ENCODE data around the gene RNF113A. TPM values are rescaled to one million over a fixed set of nuclear protein-coding genes. Genes with fewer than 3 reads are reported as not detected.
"Not testable (repeated sequence)": the region's sequence is repeated elsewhere in the genome, so short reads cannot be mapped to it uniquely, and the experiment has no call there.

The RNF113A gene
- polyA plus RNA-seq, 1 donor from 2014 or later, result 66.2 TPM

DNA sequence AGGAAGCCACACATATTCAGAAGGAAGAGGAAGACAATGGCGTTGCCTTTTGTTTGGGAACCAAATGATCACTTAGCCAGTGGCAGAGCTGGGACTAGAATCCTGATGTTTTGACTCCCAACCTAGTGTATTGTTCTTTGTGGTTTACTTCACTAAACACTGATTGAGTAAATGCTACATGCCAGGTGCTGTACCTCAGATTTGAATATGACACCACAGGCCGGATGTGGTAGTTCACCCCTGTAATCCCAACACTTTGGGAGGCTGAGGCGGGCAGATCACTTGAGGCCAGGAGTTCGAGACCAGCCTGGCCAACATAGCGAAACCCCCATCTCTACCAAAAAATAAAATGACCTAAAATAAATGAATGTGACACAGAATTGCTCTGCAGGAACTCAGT lies 8.5 kb upstream of the RNF113A start:
- Mint-ChIP-seq H3K9me3 (no peaks in the 10 kb centered on the region), H3K4me1 (peaks cover 8 to 13% (median 12%) of the 10 kb centered on the region in 3 donors), H3K4me3 (peak overlapping the region in 2 of 4 donors; percentile 62 to 73), H3K27me3 (peaks cover 2% of the 10 kb centered on the region), H3K27ac (peak overlapping the region; percentile 24 to 76 (median 27)), H3K36me3 (no peaks in the 10 kb centered on the region)

GRCh38 chrX:119878740-119879139 lies 7.2 kb upstream of the RNF113A start:
- H3K4me3 Mint-ChIP-seq, result no peak overlapping the region
- H3K27ac Mint-ChIP-seq, result no peak overlapping the region
- H3K9me3 Mint-ChIP-seq, result no peaks in the 10 kb centered on the region
- no peaks in the 10 kb centered on the region for H3K36me3 Mint-ChIP-seq
- peaks cover 2% of the 10 kb centered on the region for H3K27me3 Mint-ChIP-seq
- H3K4me1 Mint-ChIP-seq, result peaks cover 8 to 13% (median 12%) of the 10 kb centered on the region in 3 donors

- Mint-ChIP-seq H3K9me3 (peaks cover 0 to 1% (median 0%) of the 10 kb centered on the region in 3 donors), H3K27ac (peak overlapping the region; percentile 95 to 99 (median 99)), H3K36me3 (peaks cover 1% of the 10 kb centered on the region), H3K27me3 (no peaks in the 10 kb centered on the region), H3K4me3 (peak overlapping the region; percentile 96 to 98 (median 97)), H3K4me1 (peaks cover 6 to 22% (median 7%) of the 10 kb centered on the region in 3 donors)
Observed at GRCh38 chrX:119871245-119871598, 311 bp downstream of the RNF113A start.

DNA sequence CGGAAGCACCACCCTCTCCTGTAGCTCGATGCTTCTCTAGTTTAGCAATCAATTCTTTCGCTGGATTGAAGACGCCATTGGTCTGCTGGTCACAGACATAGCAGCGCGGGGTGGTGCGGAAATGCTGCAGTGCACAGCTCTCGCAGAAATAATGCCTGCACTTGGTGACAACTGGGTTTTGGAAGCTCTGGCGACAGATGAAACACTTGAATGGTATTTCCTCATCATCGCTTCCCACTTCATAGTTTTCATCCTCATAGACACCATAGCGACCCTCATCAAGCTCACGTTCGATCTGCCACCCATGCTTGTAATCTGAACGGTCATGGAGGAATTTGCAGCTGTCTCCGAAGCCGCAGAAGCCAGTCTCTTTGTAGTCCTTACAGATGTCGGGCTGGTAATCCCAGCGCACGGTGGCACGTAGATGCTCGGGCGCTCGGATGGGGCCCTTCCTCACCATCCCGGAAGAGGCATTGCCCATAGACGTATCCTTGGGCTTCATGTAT lies 854 bp downstream of the RNF113A start:
- Mint-ChIP-seq H3K27me3 (no peaks in the 10 kb centered on the region), H3K4me1 (peaks cover 6 to 22% (median 7%) of the 10 kb centered on the region in 3 donors), H3K4me3 (peak overlapping the region; percentile 96 to 98 (median 97)), H3K9me3 (peaks cover 0 to 1% (median 0%) of the 10 kb centered on the region in 3 donors), H3K27ac (peak overlapping the region; percentile 95 to 99 (median 99)), H3K36me3 (peaks cover 1% of the 10 kb centered on the region)

DNA sequence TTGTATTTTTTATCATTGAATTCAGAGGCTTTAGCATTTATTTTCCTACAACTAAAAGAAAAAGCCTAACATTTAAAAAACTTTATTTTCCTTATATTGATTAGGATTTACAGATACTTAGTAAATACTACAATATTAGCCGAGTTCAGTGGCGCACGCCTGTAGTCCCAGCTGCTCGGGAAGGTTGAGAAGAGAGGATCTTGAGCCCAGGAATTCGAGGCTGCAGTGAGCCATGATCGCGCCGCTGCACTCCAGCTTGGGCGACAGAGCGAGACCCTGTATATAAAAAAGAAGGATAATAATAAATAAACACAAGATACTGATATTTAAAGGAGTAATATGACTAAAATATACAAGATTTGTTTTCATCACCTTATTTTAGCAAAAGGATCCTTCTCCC lies 18.1 kb downstream of the RNF113A start:
- Mint-ChIP-seq H3K27me3 (no peaks in the 10 kb centered on the region), H3K4me3 (peak overlapping the region; percentile 98 to 99 (median 98)), H3K4me1 (peaks cover 9 to 13% (median 10%) of the 10 kb centered on the region in 3 donors), H3K9me3 (no peaks in the 10 kb centered on the region), H3K36me3 (no peaks in the 10 kb centered on the region), H3K27ac (peak overlapping the region; percentile 92 to 99 (median 99))

- Mint-ChIP-seq H3K4me3 (peak within 1 kb of the TSS; percentile 98 to 99 (median 98)), H3K27me3 (no peaks in the 10 kb centered on the region), H3K27ac (peak within 1 kb of the TSS; percentile 92 to 99 (median 99)), H3K4me1 (peaks cover 9 to 13% (median 10%) of the 10 kb centered on the region in 3 donors), H3K9me3 (no peaks in the 10 kb centered on the region), H3K36me3 (peaks cover 2% of the 10 kb centered on the region)
Observed at GRCh38 chrX:119852382-119853353, 18.9 kb downstream of the RNF113A start, which contains the start of gene UPF3B. UPF3B (minus strand) TSS chrX:119852963; CDS start chrX:119852928, 35 bp downstream.

- H3K4me1 Mint-ChIP-seq, result peaks cover 0 to 3% (median 3%) of the 10 kb centered on the region in 3 donors
- H3K4me3 Mint-ChIP-seq, result no peak overlapping the region
- no peak overlapping the region for H3K27ac Mint-ChIP-seq
- H3K36me3 Mint-ChIP-seq, result no peaks in the 10 kb centered on the region
- H3K27me3 Mint-ChIP-seq, result no peaks in the 10 kb centered on the region
- H3K9me3 Mint-ChIP-seq, result no peaks in the 10 kb centered on the region
Observed at GRCh38 chrX:119833905-119834304, 37.6 kb downstream of the RNF113A start.

GRCh38 chrX:119828446-119828845 lies 43.1 kb downstream of the RNF113A start:
- H3K4me3 Mint-ChIP-seq, result no peak overlapping the region

GRCh38 chrX:119826399-119826959 lies 45.1 kb downstream of the RNF113A start:
- H3K36me3 Mint-ChIP-seq, result no peaks in the 10 kb centered on the region
- H3K4me3 Mint-ChIP-seq, result no peak overlapping the region
- H3K9me3 Mint-ChIP-seq, result no peaks in the 10 kb centered on the region
- H3K4me1 Mint-ChIP-seq, result peaks cover 9 to 11% (median 11%) of the 10 kb centered on the region in 3 donors
- no peaks in the 10 kb centered on the region for H3K27me3 Mint-ChIP-seq
- H3K27ac Mint-ChIP-seq, result no peak overlapping the region

More at GRCh38 chrX:119828446-119828845, 43.1 kb downstream of the RNF113A start:
- no peak overlapping the region for H3K27ac Mint-ChIP-seq
- H3K27me3 Mint-ChIP-seq, result no peaks in the 10 kb centered on the region
- H3K9me3 Mint-ChIP-seq, result no peaks in the 10 kb centered on the region
- peaks cover 2 to 3% (median 3%) of the 10 kb centered on the region in 3 donors for H3K4me1 Mint-ChIP-seq
- no peaks in the 10 kb centered on the region for H3K36me3 Mint-ChIP-seq

GRCh38 chrX:119824221-119824620 lies 47.3 kb downstream of the RNF113A start:
- not testable (repeated sequence) for H3K27me3 Mint-ChIP-seq, H3K9me3 Mint-ChIP-seq, H3K36me3 Mint-ChIP-seq, H3K4me3 Mint-ChIP-seq
- Mint-ChIP-seq H3K27ac (peak overlapping the region in 1 of 3 donors; percentile 69), H3K4me1 (peaks cover 9 to 15% (median 11%) of the 10 kb centered on the region in 3 donors)

DNA sequence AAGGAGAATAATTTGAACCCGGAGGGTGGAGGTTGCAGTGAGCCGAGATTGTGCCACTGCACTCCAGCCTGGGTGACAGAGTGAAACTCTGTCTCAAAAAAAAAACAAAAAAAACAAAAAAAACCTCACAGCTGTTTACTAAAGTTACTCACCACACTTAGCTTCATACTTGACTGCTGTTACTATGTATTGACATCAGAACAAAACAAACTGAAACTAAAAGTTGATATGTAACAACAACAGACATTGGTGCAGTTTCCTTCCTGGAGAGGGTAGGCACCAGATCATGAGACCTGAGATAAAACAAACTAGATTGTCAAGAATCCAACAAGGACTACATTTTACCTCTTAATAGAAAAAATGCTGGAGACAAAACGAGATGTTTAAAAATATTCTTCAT lies 49.8 kb downstream of the RNF113A start:
- Mint-ChIP-seq H3K27ac (peak overlapping the region; percentile 34 to 94 (median 92)), H3K4me3 (peak overlapping the region; percentile 1 to 67 (median 54)), H3K4me1 (peaks cover 10 to 15% (median 14%) of the 10 kb centered on the region in 3 donors)
- H3K27me3 Mint-ChIP-seq, H3K9me3 Mint-ChIP-seq, H3K36me3 Mint-ChIP-seq: not testable (repeated sequence)

Other genes with a start within 250 kb of the RNF113A start
- gene SEPTIN6, start 178.6 kb downstream of the RNF113A start, polyA plus RNA-seq, result 241 TPM
- 36.1 TPM for gene SOWAHD, start 113.1 kb downstream of the RNF113A start, polyA plus RNA-seq
- gene RPL39, start 80.1 kb downstream of the RNF113A start, polyA plus RNA-seq, result 4,549 TPM
- gene UPF3B, start 18.8 kb downstream of the RNF113A start, polyA plus RNA-seq, result 12.4 TPM
- gene NDUFA1, start 99 bp upstream of the RNF113A start, polyA plus RNA-seq, result 249 TPM
- not detected for gene AKAP14, start 24.2 kb upstream of the RNF113A start, polyA plus RNA-seq
- gene NKAP, start 72.0 kb upstream of the RNF113A start, polyA plus RNA-seq, result 5.4 TPM
- gene RHOXF2B, start 206.0 kb upstream of the RNF113A start, polyA plus RNA-seq, result not detected
- not detected for gene RHOXF1, start 244.2 kb upstream of the RNF113A start, polyA plus RNA-seq